DOHH2 (cell line): ENCODE measurements around the gene PHF23.
A peak's percentile ranks its signal among the peaks of the same experiment; 100 is the strongest.

ENCODE experiments used
- H3F3A ChIP-seq: fragments of 200-600 bp; sonication (generic), shearing (Covaris generic); 2 replicates; pipeline ENCODE4 v1.6.0; 2016; ENCODE audit warnings: antibody characterized with exemption, mild to moderate bottlenecking; ENCODE audit not compliant: control insufficient read depth, insufficient read depth
- H3K27ac ChIP-seq: fragments of 200-600 bp; sonication (generic); 2 replicates; pipeline ENCODE4 v1.5.1; 2014; ENCODE audit warnings: low read depth, mild to moderate bottlenecking, low read length, moderate library complexity
- H3K27me3 ChIP-seq: fragments of 200-600 bp; sonication (generic); 2 replicates; pipeline ENCODE4 v1.6.1; 2014; ENCODE audit warnings: mild to moderate bottlenecking, low read length, mixed read lengths; ENCODE audit not compliant: control insufficient read depth
- H3K36me3 ChIP-seq: fragments of 200-600 bp; sonication (generic); 2 replicates; pipeline ENCODE4 v1.6.1; 2014; ENCODE audit warnings: mild to moderate bottlenecking, low read length, moderate library complexity, mixed read lengths; ENCODE audit not compliant: control insufficient read depth
- H3K4me1 ChIP-seq: fragments of 200-600 bp; sonication (generic); 2 replicates; pipeline ENCODE4 v1.6.1; 2014; ENCODE audit warnings: mild to moderate bottlenecking, low read length, mixed read lengths; ENCODE audit not compliant: control insufficient read depth
- H3K4me2 ChIP-seq: fragments of 200-600 bp; sonication (generic); 2 replicates; pipeline ENCODE4 v1.6.0; 2014; ENCODE audit warnings: mild to moderate bottlenecking, low read length, moderate library complexity
- H3K4me3 ChIP-seq: fragments of 200-600 bp; sonication (generic); 2 replicates; pipeline ENCODE4 v1.5.1; 2014; ENCODE audit warnings: mild to moderate bottlenecking, low read length, mixed read lengths
- H3K79me2 ChIP-seq: fragments of 200-600 bp; sonication (generic); 2 replicates; pipeline ENCODE4 v1.6.1; 2014; ENCODE audit warnings: mild to moderate bottlenecking, low read length, mixed read lengths; ENCODE audit not compliant: control insufficient read depth
- H3K9me2 ChIP-seq: fragments of 200-600 bp; sonication (generic); replicated peaks from 2 replicates; pipeline ENCODE4 v1.6.1; 2014; ENCODE audit warnings: mild to moderate bottlenecking, low read length, mixed read lengths; ENCODE audit not compliant: control insufficient read depth
- H3K9me3 ChIP-seq: fragments of 200-600 bp; sonication (generic); 2 replicates; pipeline ENCODE4 v1.6.1; 2014; ENCODE audit warnings: antibody characterized with exemption, low read length, mixed read lengths; ENCODE audit not compliant: control insufficient read depth, insufficient read depth
- H4K20me1 ChIP-seq: fragments of 200-600 bp; sonication (generic); 2 replicates; pipeline ENCODE4 v1.6.0; 2014; ENCODE audit warnings: low read depth, mild to moderate bottlenecking, antibody characterized with exemption, low read length, moderate library complexity; ENCODE audit not compliant: control insufficient read depth, insufficient read depth
- EZH2phosphoT487 ChIP-seq: fragments of 200-600 bp; sonication (generic); IDR thresholded peaks from 2 replicates; pipeline ENCODE4 v1.6.1; 2017; ENCODE audit warnings: borderline replicate concordance, mild to moderate bottlenecking, antibody characterized with exemption, low read length, moderate library complexity, mixed read lengths
- TF ChIP-seq, protein P1 (sequence below): fragments of 200-600 bp; sonication (generic); IDR thresholded peaks from one replicate; pipeline ENCODE4 v1.5.1; 2014; ENCODE audit warnings: antibody characterized with exemption, mild to moderate bottlenecking, low read depth, low read length; ENCODE audit not compliant: poor library complexity, severe bottlenecking

The PHF23 gene

GRCh38 chr17:7283471-7284216 lies 44.4 kb upstream of the PHF23 start:
- Histone ChIP-seq H3K9me3 (no peaks in the 10 kb centered on the region), H3K4me3 (no peak overlapping the region), H4K20me1 (no peaks in the 10 kb centered on the region), H3K9me2 (no peaks in the 10 kb centered on the region), H3K36me3 (no peaks in the 10 kb centered on the region), H3K79me2 (no peaks in the 10 kb centered on the region), H3F3A (peaks cover 3% of the 10 kb centered on the region; the same call in 1 of the 2 replicates), H3K4me1 (peaks cover 31% of the 10 kb centered on the region), H3K27me3 (peaks cover 44% of the 10 kb centered on the region), H3K27ac (no peak overlapping the region), H3K4me2 (no peak overlapping the region)
- TF ChIP-seq EZH2phosphoT487, result no peak
- TF ChIP-seq, protein P1, sequence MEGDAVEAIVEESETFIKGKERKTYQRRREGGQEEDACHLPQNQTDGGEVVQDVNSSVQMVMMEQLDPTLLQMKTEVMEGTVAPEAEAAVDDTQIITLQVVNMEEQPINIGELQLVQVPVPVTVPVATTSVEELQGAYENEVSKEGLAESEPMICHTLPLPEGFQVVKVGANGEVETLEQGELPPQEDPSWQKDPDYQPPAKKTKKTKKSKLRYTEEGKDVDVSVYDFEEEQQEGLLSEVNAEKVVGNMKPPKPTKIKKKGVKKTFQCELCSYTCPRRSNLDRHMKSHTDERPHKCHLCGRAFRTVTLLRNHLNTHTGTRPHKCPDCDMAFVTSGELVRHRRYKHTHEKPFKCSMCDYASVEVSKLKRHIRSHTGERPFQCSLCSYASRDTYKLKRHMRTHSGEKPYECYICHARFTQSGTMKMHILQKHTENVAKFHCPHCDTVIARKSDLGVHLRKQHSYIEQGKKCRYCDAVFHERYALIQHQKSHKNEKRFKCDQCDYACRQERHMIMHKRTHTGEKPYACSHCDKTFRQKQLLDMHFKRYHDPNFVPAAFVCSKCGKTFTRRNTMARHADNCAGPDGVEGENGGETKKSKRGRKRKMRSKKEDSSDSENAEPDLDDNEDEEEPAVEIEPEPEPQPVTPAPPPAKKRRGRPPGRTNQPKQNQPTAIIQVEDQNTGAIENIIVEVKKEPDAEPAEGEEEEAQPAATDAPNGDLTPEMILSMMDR, result no peak

- H4K20me1 ChIP-seq, result no peaks in the 10 kb centered on the region
- H3K4me1 ChIP-seq, result peaks cover 31% of the 10 kb centered on the region
- peaks cover 3% of the 10 kb centered on the region; the same call in 1 of the 2 replicates for H3F3A ChIP-seq
- H3K4me3 ChIP-seq, result no peak overlapping the region
- H3K27ac ChIP-seq, result no peak overlapping the region
- H3K4me2 ChIP-seq, result no peak overlapping the region
- H3K27me3 ChIP-seq, result peaks cover 36% of the 10 kb centered on the region
- H3K9me3 ChIP-seq, result no peaks in the 10 kb centered on the region
- TF ChIP-seq, protein P1, result no peak
- no peak for TF ChIP-seq EZH2phosphoT487
- H3K9me2 ChIP-seq, result no peaks in the 10 kb centered on the region
- no peaks in the 10 kb centered on the region for H3K79me2 ChIP-seq
- no peaks in the 10 kb centered on the region for H3K36me3 ChIP-seq
Observed at GRCh38 chr17:7282752-7283321, 43.6 kb upstream of the PHF23 start.

GRCh38 chr17:7281953-7282751 lies 42.9 kb upstream of the PHF23 start:
- Histone ChIP-seq H3K36me3 (no peaks in the 10 kb centered on the region), H3K4me2 (peak overlapping the region; percentile 92)

More at GRCh38 chr17:7281953-7282751, 42.9 kb upstream of the PHF23 start:
- Histone ChIP-seq H4K20me1 (no peaks in the 10 kb centered on the region), H3K9me3 (no peaks in the 10 kb centered on the region), H3K27ac (no peak overlapping the region), H3K4me3 (peak overlapping the region; percentile 73), H3K27me3 (peaks cover 30% of the 10 kb centered on the region), H3K79me2 (no peaks in the 10 kb centered on the region), H3F3A (peaks cover 3% of the 10 kb centered on the region; the same call in 1 of the 2 replicates), H3K4me1 (peaks cover 31% of the 10 kb centered on the region), H3K9me2 (no peaks in the 10 kb centered on the region)
- TF ChIP-seq, protein P1, result no peak
- no peak for TF ChIP-seq EZH2phosphoT487
